ENCODE results near the gene EFNA1. TPM values are rescaled to one million over a fixed set of nuclear protein-coding genes. Genes with fewer than 3 reads are reported as not detected.

The EFNA1 gene
- total and polyA plus RNA-seq, 2 of the 13 experiments (the other 11 are each of a cell fraction or from before 2014, with no cell fraction given): 81.8 to 874 TPM

- TF ChIP-seq HBP1 (CRISPR knock-in tag; IDR thresholded peaks at IDR 0.05; ENCODE audit: low read depth) (no peak), REL (CRISPR knock-in tag; conservative IDR thresholded peaks at IDR 0.05) (no peak), NRL (CRISPR knock-in tag; IDR thresholded peaks at IDR 0.05; ENCODE audit: borderline replicate concordance) (peak; percentile 76; the same call in 1 of the 2 replicates), GMEB2 (CRISPR knock-in tag; IDR thresholded peaks at IDR 0.05; ENCODE audit: low read depth) (no peak), HMGXB4 (CRISPR knock-in tag; IDR thresholded peaks at IDR 0.05; ENCODE audit: borderline replicate concordance in 1 of 2, low read depth in 1 of 2) (peak; percentile 68 to 83; a peak in 2 of 4 replicates), ZNF318 (CRISPR knock-in tag; IDR thresholded peaks at IDR 0.05) (no peak), NCOA5 (CRISPR knock-in tag; IDR thresholded peaks at IDR 0.05) (no peak), ZNF780A (CRISPR knock-in tag; IDR thresholded peaks at IDR 0.05) (no peak), IRF9 (CRISPR knock-in tag; IDR thresholded peaks at IDR 0.05; ENCODE audit: borderline replicate concordance) (peak; percentile 57; the same call in 1 of the 2 replicates), CAMTA2 (CRISPR knock-in tag; IDR thresholded peaks at IDR 0.05; ENCODE audit: borderline replicate concordance) (no peak), ZNF850 (CRISPR knock-in tag; conservative IDR thresholded peaks at IDR 0.05) (no peak), ZNF292 (CRISPR knock-in tag; IDR thresholded peaks at IDR 0.05; ENCODE audit: borderline replicate concordance, low read depth) (0 out of 2 replicates have a peak, but pooled peaks have one; percentile 73)
Measured at GRCh38 chr1:155091071-155092051, 36.3 kb upstream of the EFNA1 start (continued).

All from HepG2 (cell line).